Neural crest cell (in vitro differentiated cells): Measurements from ENCODE around the gene SLC22A31. TPM values are rescaled to one million over a fixed set of nuclear protein-coding genes. Genes with fewer than 3 reads are reported as not detected.

ENCODE experiments used
- DNase-seq: peaks from one replicate; pipeline ENCODE4 v3.0.0; 2021; ENCODE audit warnings: low read depth, mixed read lengths, low spot score
- H3K27ac Mint-ChIP-seq: one replicate; pipeline ENCODE4 v1.8.0; 2021; ENCODE audit warnings: mild to moderate bottlenecking, mixed read lengths; ENCODE audit not compliant: unreplicated experiment
- H3K27me3 Mint-ChIP-seq: 2 replicates; pipeline ENCODE4 v1.8.0; 2021; ENCODE audit warnings: low read depth, mild to moderate bottlenecking, mixed read lengths
- H3K36me3 Mint-ChIP-seq: 2 replicates; pipeline ENCODE4 v1.8.0; 2021; ENCODE audit warnings: low read depth, mild to moderate bottlenecking, mixed read lengths
- H3K4me1 Mint-ChIP-seq: 2 replicates; pipeline ENCODE4 v1.8.0; 2021; ENCODE audit warnings: mixed read lengths
- H3K4me3 Mint-ChIP-seq: one replicate; pipeline ENCODE4 v1.8.0; 2021; ENCODE audit warnings: mild to moderate bottlenecking, mixed read lengths
- H3K9me3 Mint-ChIP-seq: 2 replicates; pipeline ENCODE4 v1.8.0; 2021; ENCODE audit warnings: mixed read lengths
- CTCF ChIP-seq: fragments of 200-600 bp; sonication (generic); conservative IDR thresholded peaks from 2 replicates; pipeline ENCODE4 v1.5.0; 2021; ENCODE audit warnings: antibody characterized with exemption, mild to moderate bottlenecking
- total RNA-seq: library from RNA; stranded (reverse); gene quantifications from 2 replicates; pipeline ENCODE4 v1.2.1, GENCODE V29; 2021

The SLC22A31 gene
- total RNA-seq, 1 donor from 2014 or later: 1.4 TPM

GRCh38 chr16:89175280-89176146 lies 24.8 kb downstream of the SLC22A31 start:
- Mint-ChIP-seq H3K36me3 (no peaks in the 10 kb centered on the region), H3K27ac (no peak overlapping the region), H3K4me1 (peaks cover 4% of the 10 kb centered on the region), H3K27me3 (peaks cover 12% of the 10 kb centered on the region), H3K4me3 (no peak overlapping the region), H3K9me3 (no peaks in the 10 kb centered on the region)
- TF ChIP-seq CTCF: no peak
- no peak for DNase-seq

- no peak overlapping the region for H3K4me3 Mint-ChIP-seq
- no peak for DNase-seq
- no peak overlapping the region for H3K27ac Mint-ChIP-seq
- no peaks in the 10 kb centered on the region for H3K36me3 Mint-ChIP-seq
- no peak for TF ChIP-seq CTCF
- peaks cover 19% of the 10 kb centered on the region for H3K27me3 Mint-ChIP-seq
- peaks cover 4% of the 10 kb centered on the region for H3K4me1 Mint-ChIP-seq
- H3K9me3 Mint-ChIP-seq: no peaks in the 10 kb centered on the region
Measured at GRCh38 chr16:89174877-89175276, 25.5 kb downstream of the SLC22A31 start.

GRCh38 chr16:89174055-89174827 lies 26.1 kb downstream of the SLC22A31 start:
- H3K4me3 Mint-ChIP-seq: no peak overlapping the region
- H3K4me1 Mint-ChIP-seq: peaks cover 4% of the 10 kb centered on the region
- TF ChIP-seq CTCF: no peak
- H3K27me3 Mint-ChIP-seq: peaks cover 19% of the 10 kb centered on the region
- H3K36me3 Mint-ChIP-seq: no peaks in the 10 kb centered on the region
- DNase-seq: no peak
- H3K9me3 Mint-ChIP-seq: no peaks in the 10 kb centered on the region
- no peak overlapping the region for H3K27ac Mint-ChIP-seq

GRCh38 chr16:89173174-89173921 lies 27.0 kb downstream of the SLC22A31 start:
- Mint-ChIP-seq H3K36me3 (no peaks in the 10 kb centered on the region), H3K4me3 (no peak overlapping the region), H3K4me1 (peaks cover 4% of the 10 kb centered on the region), H3K27ac (no peak overlapping the region), H3K9me3 (no peaks in the 10 kb centered on the region), H3K27me3 (peaks cover 22% of the 10 kb centered on the region)
- no peak for TF ChIP-seq CTCF
- no peak for DNase-seq

GRCh38 chr16:89172528-89173173 lies 27.7 kb downstream of the SLC22A31 start:
- H3K27me3 Mint-ChIP-seq: peaks cover 22% of the 10 kb centered on the region
- no peak for DNase-seq
- H3K4me3 Mint-ChIP-seq: no peak overlapping the region
- H3K36me3 Mint-ChIP-seq: no peaks in the 10 kb centered on the region
- no peak for TF ChIP-seq CTCF
- H3K27ac Mint-ChIP-seq: no peak overlapping the region
- H3K9me3 Mint-ChIP-seq: no peaks in the 10 kb centered on the region
- peaks cover 4% of the 10 kb centered on the region for H3K4me1 Mint-ChIP-seq
